ENCODE results near the gene ETFBKMT.
"Not testable (repeated sequence)": the region's sequence is repeated elsewhere in the genome, so short reads cannot be mapped to it uniquely, and the experiment has no call there.

The ETFBKMT gene

DNA sequence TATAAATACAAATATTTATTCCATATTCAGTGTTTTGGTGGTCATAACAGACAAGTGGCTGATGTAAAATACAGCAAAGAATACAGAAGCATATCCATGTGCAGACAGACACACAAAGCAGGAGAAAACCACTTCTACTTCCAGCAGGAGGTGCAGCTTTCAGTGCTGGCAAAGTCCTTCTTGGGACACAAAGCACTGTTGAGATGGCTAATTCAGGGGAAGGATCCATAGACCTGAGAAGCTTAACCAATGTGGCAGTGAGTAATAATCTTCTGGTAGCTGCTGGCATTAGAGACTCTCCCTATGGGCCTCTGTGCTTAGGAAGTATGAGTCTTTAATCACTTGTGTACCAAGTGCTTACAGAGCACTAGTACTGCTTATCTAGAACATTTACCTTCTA is 42.6 kb downstream of the ETFBKMT start:
- no peak overlapping the region for H3K4me3 ChIP-seq (ENCODE audit: low read depth in 1 of 2, low read length in 2 of 2)
- H3K79me2 ChIP-seq (ENCODE audit: insufficient read depth, low read length) = no peaks in the 10 kb centered on the region
- no peak overlapping the region for H3K9ac ChIP-seq (ENCODE audit: low read depth, low read length)
- H3K4me2 ChIP-seq (ENCODE audit: insufficient read depth, low read length) = no peak overlapping the region
- no peak overlapping the region for H3K27ac ChIP-seq (ENCODE audit: low read length)
- DNase-seq = no peak
- H2AFZ ChIP-seq (ENCODE audit: low read depth, low read length) = no peak overlapping the region
- no peaks in the 10 kb centered on the region for H3K4me1 ChIP-seq (ENCODE audit: insufficient read depth, low read length)
- no peaks in the 10 kb centered on the region for H3K9me3 ChIP-seq (ENCODE audit: insufficient read depth, low read length, severe bottlenecking)
- peaks cover 12% of the 10 kb centered on the region; the same call in 1 of the 2 replicates for H3K36me3 ChIP-seq (ENCODE audit: insufficient read depth, low read length)
- TF ChIP-seq EZH2 (IDR thresholded peaks at IDR 0.05; ENCODE audit: borderline replicate concordance, low read depth, low read length, severe bottlenecking) = no peak
- TF ChIP-seq, protein P1, sequence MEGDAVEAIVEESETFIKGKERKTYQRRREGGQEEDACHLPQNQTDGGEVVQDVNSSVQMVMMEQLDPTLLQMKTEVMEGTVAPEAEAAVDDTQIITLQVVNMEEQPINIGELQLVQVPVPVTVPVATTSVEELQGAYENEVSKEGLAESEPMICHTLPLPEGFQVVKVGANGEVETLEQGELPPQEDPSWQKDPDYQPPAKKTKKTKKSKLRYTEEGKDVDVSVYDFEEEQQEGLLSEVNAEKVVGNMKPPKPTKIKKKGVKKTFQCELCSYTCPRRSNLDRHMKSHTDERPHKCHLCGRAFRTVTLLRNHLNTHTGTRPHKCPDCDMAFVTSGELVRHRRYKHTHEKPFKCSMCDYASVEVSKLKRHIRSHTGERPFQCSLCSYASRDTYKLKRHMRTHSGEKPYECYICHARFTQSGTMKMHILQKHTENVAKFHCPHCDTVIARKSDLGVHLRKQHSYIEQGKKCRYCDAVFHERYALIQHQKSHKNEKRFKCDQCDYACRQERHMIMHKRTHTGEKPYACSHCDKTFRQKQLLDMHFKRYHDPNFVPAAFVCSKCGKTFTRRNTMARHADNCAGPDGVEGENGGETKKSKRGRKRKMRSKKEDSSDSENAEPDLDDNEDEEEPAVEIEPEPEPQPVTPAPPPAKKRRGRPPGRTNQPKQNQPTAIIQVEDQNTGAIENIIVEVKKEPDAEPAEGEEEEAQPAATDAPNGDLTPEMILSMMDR (IDR thresholded peaks at IDR 0.05; ENCODE audit: borderline replicate concordance, extremely low read depth, low read length, poor library complexity, severe bottlenecking) = peak; percentile 11
- no peaks in the 10 kb centered on the region for H4K20me1 ChIP-seq (ENCODE audit: insufficient read depth, low read length)
- no peaks in the 10 kb centered on the region for H3K27me3 ChIP-seq (ENCODE audit: insufficient read depth, low read length, poor library complexity)
- ATAC-seq (ENCODE audit: insufficient read depth, low read depth) = no peak

DNA sequence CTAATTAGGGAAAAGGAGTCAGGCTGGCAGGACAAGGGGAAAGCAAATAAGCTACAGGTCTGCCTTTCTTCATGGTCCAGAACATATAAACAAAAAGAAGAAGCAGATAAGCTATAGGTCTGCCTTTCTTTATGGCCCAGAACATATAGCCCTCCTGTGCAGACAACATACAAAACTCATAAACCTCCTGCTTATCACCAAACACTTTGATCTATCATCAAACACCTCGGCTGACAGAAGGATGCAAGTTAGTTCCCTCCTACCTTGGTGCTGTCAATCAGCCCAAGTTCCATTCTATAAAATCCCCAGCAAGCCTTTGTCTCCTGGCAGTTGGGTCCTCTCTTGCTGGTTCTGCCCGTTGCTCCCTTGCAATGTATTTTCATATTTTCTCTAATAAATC is 46.1 kb downstream of the ETFBKMT start:
- H3K27me3 ChIP-seq (ENCODE audit: insufficient read depth, low read length, poor library complexity) = no peaks in the 10 kb centered on the region
- no peak overlapping the region for H3K9ac ChIP-seq (ENCODE audit: low read depth, low read length)
- peaks cover 7% of the 10 kb centered on the region; the same call in 1 of the 2 replicates for H3K36me3 ChIP-seq (ENCODE audit: insufficient read depth, low read length)
- H4K20me1 ChIP-seq (ENCODE audit: insufficient read depth, low read length) = no peaks in the 10 kb centered on the region
- H3K79me2 ChIP-seq (ENCODE audit: insufficient read depth, low read length) = no peaks in the 10 kb centered on the region
- DNase-seq (no peak), ATAC-seq (ENCODE audit: insufficient read depth, low read depth) (peak; percentile 40; the same call in 1 of the 3 replicates)
- no peak overlapping the region for H3K4me3 ChIP-seq (ENCODE audit: low read depth in 1 of 2, low read length in 2 of 2)
- H3K9me3 ChIP-seq (ENCODE audit: insufficient read depth, low read length, severe bottlenecking) = peaks cover 2% of the 10 kb centered on the region
- H3K4me1 ChIP-seq (ENCODE audit: insufficient read depth, low read length) = no peaks in the 10 kb centered on the region
- no peak overlapping the region for H2AFZ ChIP-seq (ENCODE audit: low read depth, low read length)
- H3K27ac ChIP-seq (ENCODE audit: low read length) = no peak overlapping the region
- TF ChIP-seq EZH2 (IDR thresholded peaks at IDR 0.05; ENCODE audit: borderline replicate concordance, low read depth, low read length, severe bottlenecking) = no peak
- TF ChIP-seq, protein P1 (IDR thresholded peaks at IDR 0.05; ENCODE audit: borderline replicate concordance, extremely low read depth, low read length, poor library complexity, severe bottlenecking) = no peak
- no peak overlapping the region for H3K4me2 ChIP-seq (ENCODE audit: insufficient read depth, low read length)

DNA sequence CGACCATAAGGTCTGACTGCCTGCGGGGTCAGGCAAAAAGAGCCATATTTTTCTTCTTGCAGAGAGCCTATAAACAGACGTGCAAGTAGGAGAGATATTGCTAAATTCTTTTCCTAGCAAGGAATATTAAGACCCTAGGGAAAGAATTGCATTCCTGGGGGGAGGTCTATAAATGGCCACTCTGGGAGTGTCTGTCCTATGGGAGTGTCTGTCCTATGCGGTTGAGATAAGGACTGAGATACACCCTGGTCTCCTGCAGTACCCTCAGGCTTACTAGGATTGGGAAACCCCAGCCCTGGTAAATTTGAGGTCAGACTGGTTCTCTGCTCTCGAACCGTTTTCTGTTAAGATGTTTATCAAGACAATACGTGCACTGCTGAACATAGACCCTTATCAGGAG is 48.6 kb downstream of the ETFBKMT start:
- H3K27ac ChIP-seq (ENCODE audit: low read length); ATAC-seq (ENCODE audit: insufficient read depth, low read depth); H2AFZ ChIP-seq (ENCODE audit: low read depth, low read length); H3K27me3 ChIP-seq (ENCODE audit: insufficient read depth, low read length, poor library complexity); H3K36me3 ChIP-seq (ENCODE audit: insufficient read depth, low read length); H3K9me3 ChIP-seq (ENCODE audit: insufficient read depth, low read length, severe bottlenecking); H4K20me1 ChIP-seq (ENCODE audit: insufficient read depth, low read length); H3K9ac ChIP-seq (ENCODE audit: low read depth, low read length); H3K79me2 ChIP-seq (ENCODE audit: insufficient read depth, low read length); H3K4me2 ChIP-seq (ENCODE audit: insufficient read depth, low read length); H3K4me3 ChIP-seq (ENCODE audit: low read depth in 1 of 2, low read length in 2 of 2); H3K4me1 ChIP-seq (ENCODE audit: insufficient read depth, low read length): not testable (repeated sequence)
- DNase-seq = peak; percentile 40

DNA sequence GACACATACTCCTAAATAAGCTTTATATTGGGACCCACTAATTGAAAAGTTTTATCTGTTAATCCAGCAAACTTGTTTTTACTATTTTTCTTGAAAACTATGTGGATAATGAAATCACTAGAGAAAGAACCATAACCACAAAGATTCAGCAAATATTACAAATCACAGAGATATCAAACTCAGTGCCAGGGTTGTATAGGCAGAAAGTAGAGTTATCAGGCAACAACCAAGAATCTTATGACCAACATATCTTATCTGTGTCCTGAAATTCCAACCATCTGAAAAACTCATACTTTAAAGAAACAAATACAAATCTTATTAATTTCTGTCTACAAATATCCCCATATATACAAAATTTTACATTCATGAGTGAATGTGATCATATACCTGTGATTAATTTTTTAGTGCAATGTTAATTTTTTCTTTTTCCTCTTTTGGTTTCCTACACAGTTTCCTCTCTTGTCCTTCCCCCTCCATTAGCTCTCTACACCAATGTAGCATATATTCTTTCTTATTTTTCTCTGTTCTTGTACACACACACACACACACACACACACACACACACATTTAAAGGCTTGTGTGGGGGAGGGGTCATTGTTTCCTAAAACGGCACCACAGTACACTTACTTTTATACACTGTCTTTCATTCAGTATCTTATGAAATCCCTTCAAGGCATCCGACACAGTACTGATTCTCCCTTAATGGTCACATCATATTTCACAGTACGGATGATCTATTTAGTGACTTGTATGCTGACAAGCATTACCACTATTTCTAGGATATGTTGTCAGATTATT is 50.7 kb downstream of the ETFBKMT start:
- H3K4me3 ChIP-seq (ENCODE audit: low read depth in 1 of 2, low read length in 2 of 2) = no peak overlapping the region
- TF ChIP-seq, protein P1 (IDR thresholded peaks at IDR 0.05; ENCODE audit: borderline replicate concordance, extremely low read depth, low read length, poor library complexity, severe bottlenecking) = no peak
- TF ChIP-seq EZH2 (IDR thresholded peaks at IDR 0.05; ENCODE audit: borderline replicate concordance, low read depth, low read length, severe bottlenecking) = no peak
- H3K36me3 ChIP-seq (ENCODE audit: insufficient read depth, low read length) = peaks cover 7% of the 10 kb centered on the region; the same call in 1 of the 2 replicates
- no peak overlapping the region for H3K27ac ChIP-seq (ENCODE audit: low read length)
- no peak for ATAC-seq (ENCODE audit: insufficient read depth, low read depth)
- H3K79me2 ChIP-seq (ENCODE audit: insufficient read depth, low read length) = no peaks in the 10 kb centered on the region
- no peak for DNase-seq
- no peak overlapping the region for H2AFZ ChIP-seq (ENCODE audit: low read depth, low read length)
- no peaks in the 10 kb centered on the region for H3K4me1 ChIP-seq (ENCODE audit: insufficient read depth, low read length)
- H3K4me2 ChIP-seq (ENCODE audit: insufficient read depth, low read length) = no peak overlapping the region
- no peaks in the 10 kb centered on the region for H3K27me3 ChIP-seq (ENCODE audit: insufficient read depth, low read length, poor library complexity)
- no peaks in the 10 kb centered on the region for H4K20me1 ChIP-seq (ENCODE audit: insufficient read depth, low read length)
- peaks cover 6% of the 10 kb centered on the region for H3K9me3 ChIP-seq (ENCODE audit: insufficient read depth, low read length, severe bottlenecking)
- no peak overlapping the region for H3K9ac ChIP-seq (ENCODE audit: low read depth, low read length)

All from DND-41 (cell line).